Liver (tissue), 3 donors: ENCODE measurements around the gene THEMIS2.

Source experiments
- EGR1 ChIP-seq, 2 donors: IDR thresholded peaks; 2 replicates each; pipeline ENCODE4 v1.6.1; 2016 to 2018; ENCODE audit warnings: antibody characterized with exemption in 2 of 2, low read depth in 2 of 2
- JUND ChIP-seq, 2 donors: IDR thresholded peaks; 2 replicates each; pipeline ENCODE4 v1.6.1; 2016; ENCODE audit warnings: antibody characterized with exemption in 2 of 2
- RAD21 ChIP-seq, 2 donors: IDR thresholded peaks; 2 replicates each; pipeline ENCODE4 v1.6.1; 2016; ENCODE audit warnings: antibody characterized with exemption in 2 of 2, mild to moderate bottlenecking in 2 of 2
- SP1 ChIP-seq: IDR thresholded peaks from 2 replicates; pipeline ENCODE4 v1.6.1; 2018; ENCODE audit warnings: antibody characterized with exemption, mild to moderate bottlenecking
- TF ChIP-seq, protein P1 (sequence below): fragments of 150-350 bp; IDR thresholded peaks from 2 replicates; pipeline ENCODE4 v1.5.1; 2017; ENCODE audit warnings: improper control_type of control experiment, low read depth, low read length; ENCODE audit not compliant: missing input control
- TF ChIP-seq, protein P2 (sequence below): IDR thresholded peaks from 2 replicates; pipeline ENCODE4 v1.6.1; 2016; ENCODE audit warnings: antibody characterized with exemption
- donor health status: healthy.
- donor health status: healthy.

DNA sequence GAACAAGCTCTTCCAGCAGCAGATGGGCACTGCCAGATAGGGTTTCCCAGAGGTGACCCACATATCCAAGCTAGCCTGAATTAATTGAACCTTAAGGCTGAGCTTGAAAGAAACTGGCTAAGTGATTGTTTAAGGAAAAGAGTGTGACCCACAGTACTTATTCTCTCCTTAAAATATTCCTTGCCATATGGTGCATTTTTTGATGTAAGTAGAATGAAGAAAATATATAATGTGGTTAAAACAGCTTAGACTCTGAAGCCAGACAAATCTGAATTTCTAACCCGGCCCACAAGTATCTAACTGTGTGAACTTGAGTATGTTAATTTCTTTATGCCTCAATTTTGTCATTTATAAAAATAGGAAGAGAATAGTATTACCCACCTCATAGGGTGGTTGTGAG lies 36.8 kb upstream of the THEMIS2 start:
- TF ChIP-seq, protein P1, sequence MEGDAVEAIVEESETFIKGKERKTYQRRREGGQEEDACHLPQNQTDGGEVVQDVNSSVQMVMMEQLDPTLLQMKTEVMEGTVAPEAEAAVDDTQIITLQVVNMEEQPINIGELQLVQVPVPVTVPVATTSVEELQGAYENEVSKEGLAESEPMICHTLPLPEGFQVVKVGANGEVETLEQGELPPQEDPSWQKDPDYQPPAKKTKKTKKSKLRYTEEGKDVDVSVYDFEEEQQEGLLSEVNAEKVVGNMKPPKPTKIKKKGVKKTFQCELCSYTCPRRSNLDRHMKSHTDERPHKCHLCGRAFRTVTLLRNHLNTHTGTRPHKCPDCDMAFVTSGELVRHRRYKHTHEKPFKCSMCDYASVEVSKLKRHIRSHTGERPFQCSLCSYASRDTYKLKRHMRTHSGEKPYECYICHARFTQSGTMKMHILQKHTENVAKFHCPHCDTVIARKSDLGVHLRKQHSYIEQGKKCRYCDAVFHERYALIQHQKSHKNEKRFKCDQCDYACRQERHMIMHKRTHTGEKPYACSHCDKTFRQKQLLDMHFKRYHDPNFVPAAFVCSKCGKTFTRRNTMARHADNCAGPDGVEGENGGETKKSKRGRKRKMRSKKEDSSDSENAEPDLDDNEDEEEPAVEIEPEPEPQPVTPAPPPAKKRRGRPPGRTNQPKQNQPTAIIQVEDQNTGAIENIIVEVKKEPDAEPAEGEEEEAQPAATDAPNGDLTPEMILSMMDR, result no peak
- TF ChIP-seq EGR1 (IDR thresholded peaks at IDR 0.05; ENCODE audit: low read depth in 2 of 2), result no peak
- no peak for TF ChIP-seq RAD21 (IDR thresholded peaks at IDR 0.05)
- TF ChIP-seq JUND (IDR thresholded peaks at IDR 0.05), result no peak
- TF ChIP-seq, protein P2, sequence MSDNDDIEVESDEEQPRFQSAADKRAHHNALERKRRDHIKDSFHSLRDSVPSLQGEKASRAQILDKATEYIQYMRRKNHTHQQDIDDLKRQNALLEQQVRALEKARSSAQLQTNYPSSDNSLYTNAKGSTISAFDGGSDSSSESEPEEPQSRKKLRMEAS, result no peak
- no peak for TF ChIP-seq SP1
